ENCODE data around the gene CHGA.

DNA sequence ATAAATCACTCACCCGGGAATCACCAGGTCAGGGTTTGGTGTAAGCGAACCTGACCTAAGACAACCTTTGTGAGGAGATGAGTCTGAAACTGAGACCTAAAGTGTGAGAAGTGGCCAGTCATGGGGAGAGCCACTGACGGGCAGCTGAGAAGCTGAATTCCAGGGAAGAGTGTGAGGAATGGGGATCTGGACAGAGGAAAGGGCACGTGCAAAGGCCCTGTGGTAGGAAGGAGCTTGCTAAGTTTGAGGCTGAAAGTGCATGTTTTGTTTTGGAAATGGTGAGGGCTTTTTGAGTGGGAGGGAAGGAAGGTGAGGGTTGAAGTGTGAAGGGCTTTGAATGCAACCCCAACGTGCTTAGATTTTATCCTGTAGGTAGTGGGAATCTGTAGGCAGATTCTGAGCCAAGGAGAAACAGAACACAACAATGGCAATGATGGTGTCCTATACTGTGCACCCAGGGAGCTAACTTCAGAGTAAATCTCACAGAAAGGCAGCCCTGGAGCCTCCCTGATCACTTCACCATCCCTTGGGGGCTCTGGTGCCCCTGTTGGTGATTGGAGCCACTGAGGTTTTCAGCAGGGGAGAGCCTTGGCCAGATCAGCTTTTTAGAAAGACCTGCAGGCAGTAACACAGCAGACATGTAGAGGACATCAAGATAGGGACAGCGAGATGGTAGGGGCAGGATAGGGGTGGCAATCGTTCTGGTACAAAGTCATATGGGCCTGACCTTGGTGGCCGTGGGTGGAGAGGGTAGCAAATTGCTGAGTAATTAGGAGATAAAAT, 37.5 kb upstream of the CHGA start:
- no peak for TF ChIP-seq POLR2A (IDR thresholded peaks at IDR 0.05)
- TF ChIP-seq, protein P1, sequence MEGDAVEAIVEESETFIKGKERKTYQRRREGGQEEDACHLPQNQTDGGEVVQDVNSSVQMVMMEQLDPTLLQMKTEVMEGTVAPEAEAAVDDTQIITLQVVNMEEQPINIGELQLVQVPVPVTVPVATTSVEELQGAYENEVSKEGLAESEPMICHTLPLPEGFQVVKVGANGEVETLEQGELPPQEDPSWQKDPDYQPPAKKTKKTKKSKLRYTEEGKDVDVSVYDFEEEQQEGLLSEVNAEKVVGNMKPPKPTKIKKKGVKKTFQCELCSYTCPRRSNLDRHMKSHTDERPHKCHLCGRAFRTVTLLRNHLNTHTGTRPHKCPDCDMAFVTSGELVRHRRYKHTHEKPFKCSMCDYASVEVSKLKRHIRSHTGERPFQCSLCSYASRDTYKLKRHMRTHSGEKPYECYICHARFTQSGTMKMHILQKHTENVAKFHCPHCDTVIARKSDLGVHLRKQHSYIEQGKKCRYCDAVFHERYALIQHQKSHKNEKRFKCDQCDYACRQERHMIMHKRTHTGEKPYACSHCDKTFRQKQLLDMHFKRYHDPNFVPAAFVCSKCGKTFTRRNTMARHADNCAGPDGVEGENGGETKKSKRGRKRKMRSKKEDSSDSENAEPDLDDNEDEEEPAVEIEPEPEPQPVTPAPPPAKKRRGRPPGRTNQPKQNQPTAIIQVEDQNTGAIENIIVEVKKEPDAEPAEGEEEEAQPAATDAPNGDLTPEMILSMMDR (IDR thresholded peaks at IDR 0.05) = no peak

All from heart left ventricle (tissue), 13 donors.